Panc1 (cell line): Measurements from ENCODE around the gene DCP1A. TPM values are rescaled to one million over a fixed set of nuclear protein-coding genes. Genes with fewer than 3 reads are reported as not detected.

Experiments used
- ATAC-seq: fragments of 200-7000 bp; cut with Tn5 transposase; 2 replicates; pipeline ENCODE4 v1.9.1; 2020; ENCODE audit warnings: mild to moderate bottlenecking, moderate library complexity
- BruUV-seq: library from RNA; stranded (reverse); fragments of 400-500 nt; replicated peaks from 2 replicates; lab custom pipeline; 2021; lab: Mats Ljungman, UMichigan
- CTCF ChIA-PET: fragments of 300-600 bp; sonication (Branson Sonifier 250); formaldehyde crosslinking; loops from one replicate; lab custom pipeline; 2022; ENCODE audit warnings: antibody characterized with exemption; lab: Charles Lee
- POLR2A ChIA-PET: fragments of 300-600 bp; sonication (Branson Sonifier 250); formaldehyde crosslinking; loops from one replicate; lab custom pipeline; 2022; ENCODE audit warnings: antibody characterized with exemption; lab: Charles Lee
- DNase-seq: peaks from one replicate; pipeline ENCODE4 v3.0.0-alpha.2; 2010; ENCODE audit warnings: low read depth, low spot score
- H3K27ac ChIP-seq: 2 replicates; pipeline ENCODE4 v1.5.1; 2011; ENCODE audit warnings: mild to moderate bottlenecking, low read length, inconsistent platforms
- H3K27me3 ChIP-seq: fragments of 200-500 bp; sonication (Bioruptor generic); 2 replicates; pipeline ENCODE4 v1.6.0; 2014; ENCODE audit warnings: low read length, inconsistent platforms; ENCODE audit not compliant: control insufficient read depth, insufficient read depth
- H3K36me3 ChIP-seq: fragments of 200-500 bp; sonication (Bioruptor generic); 2 replicates; pipeline ENCODE4 v1.5.1; 2014; ENCODE audit warnings: inconsistent platforms, mild to moderate bottlenecking, low read length, moderate library complexity; ENCODE audit not compliant: control insufficient read depth, insufficient read depth
- H3K4me1 ChIP-seq: 2 replicates; pipeline ENCODE4 v1.5.1; 2011; ENCODE audit warnings: inconsistent platforms, mild to moderate bottlenecking, low read length, moderate library complexity; ENCODE audit not compliant: control insufficient read depth, insufficient read depth
- H3K4me3 ChIP-seq, 2 experiments: 2 replicates each; pipeline ENCODE4 v1.5.1; 2011 to 2012; ENCODE audit warnings: low read depth in 2 of 2, low read length in 2 of 2, mild to moderate bottlenecking in 2 of 2, inconsistent platforms in 1 of 2, moderate library complexity in 1 of 2
- H3K9me3 ChIP-seq: fragments of 200-500 bp; sonication (Bioruptor generic); 2 replicates; pipeline ENCODE4 v1.5.1; 2014; ENCODE audit warnings: low read depth, mild to moderate bottlenecking, inconsistent platforms, low read length, moderate library complexity; ENCODE audit not compliant: control insufficient read depth, insufficient read depth
- CTCF ChIP-seq: fragments of 450-650 bp; IDR thresholded peaks from 2 replicates; pipeline ENCODE4 v1.5.1; 2017; ENCODE audit warnings: mild to moderate bottlenecking
- POLR2AphosphoS5 ChIP-seq: IDR thresholded peaks from 2 replicates; pipeline ENCODE4 v1.6.1; 2012; ENCODE audit warnings: mild to moderate bottlenecking, low read depth, low read length, moderate library complexity
- REST ChIP-seq, 2 experiments: IDR thresholded peaks; 2 replicates each; pipeline ENCODE4 v1.6.1; 2011 to 2012; ENCODE audit warnings: low read depth in 2 of 2, control low read depth in 1 of 2, low read length in 1 of 2, mild to moderate bottlenecking in 1 of 2, moderate library complexity in 1 of 2; ENCODE audit not compliant: insufficient read depth in 1 of 2
- SIN3A ChIP-seq: IDR thresholded peaks from 2 replicates; pipeline ENCODE4 v1.6.1; 2012; ENCODE audit warnings: low read depth, mild to moderate bottlenecking, low read length, moderate library complexity, borderline replicate concordance; ENCODE audit not compliant: insufficient read depth
- TCF7L2 ChIP-seq: IDR thresholded peaks from 2 replicates; pipeline ENCODE4 v1.6.1; 2011; ENCODE audit warnings: mild to moderate bottlenecking, low read depth, low read length, inconsistent platforms
- in situ Hi-C: cut with HindIII; loops from 2 replicates; pipeline ENCODE4 v1.10.0; 2016; ENCODE audit warnings: low sequenced_read_pairs, low pct_unique_long_range_greater_than_20kb
- intact Hi-C: fragments of 100-400 bp; cut with micrococcal nuclease; formaldehyde crosslinking; loops from one replicate; pipeline ENCODE4 v1.10.0; 2022; ENCODE audit not compliant: unreplicated experiment
- total RNA-seq: library from RNA; stranded (reverse); gene quantifications from one replicate; pipeline ENCODE4 v1.2.1, GENCODE V29; 2021; ENCODE audit not compliant: unreplicated experiment

DCP1A gene
- total RNA-seq, 1 experiment from 2014 or later: 14.4 TPM

- in situ Hi-C loops (no loop called here), intact Hi-C loops (no loop called here)
- no peaks in the 10 kb centered on the region for H3K27me3 ChIP-seq
- no peak overlapping the region for H3K4me3 ChIP-seq
- no TSS peak for BruUV-seq
- TF ChIP-seq TCF7L2 (no peak), REST (IDR thresholded peaks at IDR 0.05; ENCODE audit: insufficient read depth in 1 of 2, low read depth in 2 of 2, low read length in 1 of 2) (no peak), POLR2AphosphoS5 (no peak), SIN3A (no peak)
- DNase-seq: no peak
- no peak for ATAC-seq
- no peaks in the 10 kb centered on the region for H3K9me3 ChIP-seq
- peaks cover 3% of the 10 kb centered on the region; the same call in 1 of the 2 replicates for H3K4me1 ChIP-seq
- ChIA-PET CTCF (no interaction called here), POLR2A (no interaction called here)
- no peak overlapping the region for H3K27ac ChIP-seq
- peaks cover 3% of the 10 kb centered on the region; the same call in 1 of the 2 replicates for H3K36me3 ChIP-seq
Observed at GRCh38 chr3:53257465-53257864, 89.9 kb downstream of the DCP1A start.

- POLR2A ChIA-PET: interaction anchor here (0.6 kb wide), 1 partner anchor 45 kb away, joined by 3 read pairs; no protein-coding TSS in a partner anchor
- in situ Hi-C loops: no loop called here
Observed at GRCh38 chr3:53256704-53257055, 90.7 kb downstream of the DCP1A start.

GRCh38 chr3:53255775-53256703 is 91.3 kb downstream of the DCP1A start, which contains the start of gene TKT:
TSS of gene TKT (minus strand) at chr3:53256022. CDS start at chr3:53255942, 80 bp downstream.
- BruUV-seq: no TSS peak
- POLR2A ChIA-PET: interaction anchor here (0.6 kb wide), 2 partner anchors 10 to 45 kb away, joined by 3 to 8 read pairs; no protein-coding TSS in a partner anchor

More at GRCh38 chr3:53256704-53257055, 90.7 kb downstream of the DCP1A start:
- H3K4me1 ChIP-seq: peaks cover 10% of the 10 kb centered on the region
- H3K27ac ChIP-seq: no peak overlapping the region; the same call in 1 of the 2 replicates
- intact Hi-C loops: no loop called here
- ATAC-seq: no peak
- no peak overlapping the region for H3K4me3 ChIP-seq
- BruUV-seq: no TSS peak
- TF ChIP-seq POLR2AphosphoS5: no peak
- no peak for TF ChIP-seq SIN3A
- TF ChIP-seq TCF7L2: no peak
- no peaks in the 10 kb centered on the region for H3K27me3 ChIP-seq
- peaks cover 3% of the 10 kb centered on the region; the same call in 1 of the 2 replicates for H3K36me3 ChIP-seq
- H3K9me3 ChIP-seq: no peaks in the 10 kb centered on the region
- DNase-seq: no peak
- CTCF ChIA-PET: no interaction called here

More at GRCh38 chr3:53255775-53256703, 91.3 kb downstream of the DCP1A start, which contains the start of gene TKT:
- in situ Hi-C loops: no loop called here
- DNase-seq: no peak
- Histone ChIP-seq H3K9me3 (no peaks in the 10 kb centered on the region), H3K36me3 (peaks cover 3% of the 10 kb centered on the region; the same call in 1 of the 2 replicates), H3K27me3 (no peaks in the 10 kb centered on the region), H3K4me1 (peaks cover 17% of the 10 kb centered on the region), H3K4me3 (peak within 1 kb of the TSS; percentile 84 to 89), H3K27ac (peak within 1 kb of the TSS; percentile 87)
- TF ChIP-seq CTCF (no peak), TCF7L2 (no peak), REST (IDR thresholded peaks at IDR 0.05; ENCODE audit: insufficient read depth in 1 of 2, low read depth in 2 of 2, low read length in 1 of 2) (peak; percentile 62 to 85; a peak in 3 of 4 replicates), POLR2AphosphoS5 (peak; percentile 78; the same call in 1 of the 2 replicates), SIN3A (peak; percentile 86; the same call in 1 of the 2 replicates)
- intact Hi-C loops: no loop called here
- peak; percentile 82 for ATAC-seq
- CTCF ChIA-PET: no interaction called here
